ENCODE data around the gene CXCL6.

Gene CXCL6

GRCh38 chr4:73868206-73869129 lies 32.0 kb downstream of the CXCL6 start:
- no peak for DNase-seq

- no peak for DNase-seq
Observed at GRCh38 chr4:73869130-73870055, 32.9 kb downstream of the CXCL6 start, which contains the start of gene CXCL1. CXCL1 (plus strand) TSS chr4:73869393; CDS start chr4:73869471, 78 bp downstream.

GRCh38 chr4:73870260-73870659 lies 33.8 kb downstream of the CXCL6 start:
- DNase-seq = no peak

- DNase-seq = no peak
Observed at GRCh38 chr4:73870768-73871167, 34.3 kb downstream of the CXCL6 start.

GRCh38 chr4:73871511-73872310 lies 35.2 kb downstream of the CXCL6 start:
- no peak for DNase-seq

GRCh38 chr4:73872316-73873108 lies 36.0 kb downstream of the CXCL6 start:
- no peak for DNase-seq

- no peak for DNase-seq
Observed at GRCh38 chr4:73874386-73874785, 37.9 kb downstream of the CXCL6 start.

GRCh38 chr4:73875401-73875800 lies 38.9 kb downstream of the CXCL6 start:
- no peak for DNase-seq

GRCh38 chr4:73883306-73883705 lies 46.8 kb downstream of the CXCL6 start:
- no peak for DNase-seq

- DNase-seq = no peak
Observed at GRCh38 chr4:73885574-73886267, 49.2 kb downstream of the CXCL6 start.

Data from DMS 273 treated with DMSO at 0.1 percent for 48 hours (cell line).